GM13976 (cell line): ENCODE measurements around the gene RNF215.

Source experiments
- DNase-seq: peaks from one replicate; pipeline ENCODE4 v3.0.0; 2012; ENCODE audit warnings: low spot score
- CTCF ChIP-seq: IDR thresholded peaks from 2 replicates; pipeline ENCODE4 v1.5.1; 2012; ENCODE audit warnings: borderline replicate concordance, mild to moderate bottlenecking; ENCODE audit not compliant: insufficient read depth; ENCODE audit errors: extremely low read depth, missing control alignments, control extremely low read depth
- in situ Hi-C: fragments of 300-500 bp; cut with MboI; formaldehyde crosslinking; loops from one replicate; pipeline ENCODE4 v1.12.0; 2022; ENCODE audit warnings: low sequenced_read_pairs, mixed read lengths, inconsistent platforms; ENCODE audit not compliant: unreplicated experiment

The RNF215 gene

GRCh38 chr22:30421695-30422480, 34.7 kb upstream of the RNF215 start:
- no peak for TF ChIP-seq CTCF
- DNase-seq = no peak
- in situ Hi-C loops = no loop called here

- no peak for TF ChIP-seq CTCF
- in situ Hi-C loops = no loop called here
Observed at GRCh38 chr22:30420347-30421125, 33.3 kb upstream of the RNF215 start.

GRCh38 chr22:30416837-30417236, 29.6 kb upstream of the RNF215 start:
- in situ Hi-C loops = no loop called here
- no peak for TF ChIP-seq CTCF
- DNase-seq = no peak

More at GRCh38 chr22:30420347-30421125, 33.3 kb upstream of the RNF215 start:
- DNase-seq = no peak

GRCh38 chr22:30416403-30416802, 29.2 kb upstream of the RNF215 start:
- in situ Hi-C loops = no loop called here
- no peak for TF ChIP-seq CTCF
- DNase-seq = no peak

GRCh38 chr22:30414525-30415047, 27.4 kb upstream of the RNF215 start:
- DNase-seq = no peak
- in situ Hi-C loops = no loop called here
- no peak for TF ChIP-seq CTCF

DNA sequence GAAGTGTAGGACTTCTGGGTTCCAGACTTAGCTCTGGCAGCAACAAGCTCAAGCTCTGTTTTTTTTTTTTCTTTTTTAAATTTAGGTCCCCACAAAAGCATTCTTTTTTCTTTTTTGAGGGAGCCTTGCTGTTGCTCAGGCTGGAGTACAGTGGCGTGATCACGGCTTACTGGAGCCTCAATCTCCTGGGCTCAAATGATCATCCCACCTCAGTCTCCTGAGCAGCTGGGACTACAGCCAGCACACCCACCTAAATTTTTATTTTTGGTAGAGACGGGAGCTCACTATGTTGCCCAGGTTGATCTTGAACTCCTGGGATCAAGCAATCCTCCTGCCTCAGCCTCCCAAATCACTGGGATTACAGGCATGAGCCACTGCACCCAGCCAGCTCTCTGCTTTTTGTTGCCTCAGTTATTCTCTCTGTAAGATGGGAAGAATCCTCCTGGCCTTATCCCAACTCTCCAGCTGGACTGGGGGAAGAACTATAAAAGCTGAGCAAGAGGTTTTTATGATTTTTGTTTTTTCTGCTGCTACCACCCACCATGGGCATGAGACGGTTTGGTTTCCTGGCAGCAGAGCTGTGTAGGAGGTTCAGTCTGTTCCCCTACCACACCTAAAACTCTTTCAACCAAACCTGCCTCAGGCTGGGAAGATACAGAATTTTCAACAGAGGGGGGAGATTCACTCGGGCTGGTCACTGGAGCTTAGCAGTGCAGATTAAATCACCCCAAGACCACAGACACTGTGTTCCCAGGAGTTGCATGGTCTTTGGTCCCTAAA, 26.7 kb upstream of the RNF215 start:
- in situ Hi-C loops = no loop called here
- TF ChIP-seq CTCF = no peak
- no peak for DNase-seq
